GM20000 (cell line): ENCODE results near the gene DNAJC13.
"Not testable (repeated sequence)": the region's sequence is repeated elsewhere in the genome, so short reads cannot be mapped to it uniquely, and the experiment has no call there.

Experiments used
- DNase-seq: peaks from one replicate; pipeline ENCODE4 v3.0.0; 2012; ENCODE audit warnings: low spot score
- CTCF ChIP-seq: IDR thresholded peaks from 2 replicates; pipeline ENCODE4 v1.5.1; 2012; ENCODE audit warnings: mild to moderate bottlenecking, control low read depth; ENCODE audit errors: extremely low read depth, missing control alignments

The DNAJC13 gene

GRCh38 chr3:132554437-132554836 lies 137.1 kb downstream of the DNAJC13 start:
- no peak for DNase-seq
- no peak for TF ChIP-seq CTCF

- no peak for DNase-seq
- no peak for TF ChIP-seq CTCF
Observed at GRCh38 chr3:132555306-132556035, 138.2 kb downstream of the DNAJC13 start.

- DNase-seq = not testable (repeated sequence)
Observed at GRCh38 chr3:132556036-132556386, 138.7 kb downstream of the DNAJC13 start.

- no peak for TF ChIP-seq CTCF
- DNase-seq = no peak
Observed at GRCh38 chr3:132556508-132557159, 139.3 kb downstream of the DNAJC13 start.

- no peak for DNase-seq
- no peak for TF ChIP-seq CTCF
Observed at GRCh38 chr3:132561003-132561402, 143.7 kb downstream of the DNAJC13 start.

GRCh38 chr3:132563420-132564069 lies 146.2 kb downstream of the DNAJC13 start:
- no peak for TF ChIP-seq CTCF
- DNase-seq = no peak

GRCh38 chr3:132564070-132564465 lies 146.8 kb downstream of the DNAJC13 start:
- no peak for DNase-seq
- no peak for TF ChIP-seq CTCF
